Large intestine (tissue), 3 donors: Measurements from ENCODE around the gene PEF1. TPM values are rescaled to one million over a fixed set of nuclear protein-coding genes. Genes with fewer than 3 reads are reported as not detected.

Experiments
- DNase-seq, 2 donors: peaks; one replicate each; pipeline versions ENCODE4 v3.0.0 to v3.0.0-alpha.2; 2013
- H3K27ac ChIP-seq: one replicate; pipeline ENCODE4 v1.5.1; 2013; ENCODE audit warnings: low read length
- H3K27me3 ChIP-seq: 2 replicates; pipeline ENCODE4 v1.6.1; 2013; ENCODE audit warnings: low read length; ENCODE audit not compliant: control insufficient read depth, insufficient read depth
- H3K36me3 ChIP-seq: 2 replicates; pipeline ENCODE4 v1.6.1; 2013; ENCODE audit warnings: low read length; ENCODE audit not compliant: control insufficient read depth, insufficient read depth
- H3K4me1 ChIP-seq: one replicate; pipeline ENCODE4 v1.6.1; 2013; ENCODE audit warnings: low read length; ENCODE audit not compliant: control insufficient read depth, insufficient read depth
- H3K4me3 ChIP-seq: one replicate; pipeline ENCODE4 v1.5.1; 2013; ENCODE audit warnings: low read length
- H3K9me3 ChIP-seq: one replicate; pipeline ENCODE4 v1.6.1; 2013; ENCODE audit warnings: mild to moderate bottlenecking, low read depth, low read length, moderate library complexity; ENCODE audit not compliant: control insufficient read depth
- WGBS: methylation state at CpG from one replicate; pipeline ENCODE4 v1.1.5; 2013; ENCODE audit warnings: low lambda C conversion rate; ENCODE audit not compliant: insufficient coverage; 5-methylcytosine and 5-hydroxymethylcytosine counted together
- polyA plus RNA-seq: library from polyadenylated mRNA; unstranded; fragments of 120-200 nt; gene quantifications from one replicate; pipeline ENCODE4 v1.2.1, GENCODE V29; 2013

The PEF1 gene
- polyA plus RNA-seq, 1 donor, result 57.4 TPM

DNA sequence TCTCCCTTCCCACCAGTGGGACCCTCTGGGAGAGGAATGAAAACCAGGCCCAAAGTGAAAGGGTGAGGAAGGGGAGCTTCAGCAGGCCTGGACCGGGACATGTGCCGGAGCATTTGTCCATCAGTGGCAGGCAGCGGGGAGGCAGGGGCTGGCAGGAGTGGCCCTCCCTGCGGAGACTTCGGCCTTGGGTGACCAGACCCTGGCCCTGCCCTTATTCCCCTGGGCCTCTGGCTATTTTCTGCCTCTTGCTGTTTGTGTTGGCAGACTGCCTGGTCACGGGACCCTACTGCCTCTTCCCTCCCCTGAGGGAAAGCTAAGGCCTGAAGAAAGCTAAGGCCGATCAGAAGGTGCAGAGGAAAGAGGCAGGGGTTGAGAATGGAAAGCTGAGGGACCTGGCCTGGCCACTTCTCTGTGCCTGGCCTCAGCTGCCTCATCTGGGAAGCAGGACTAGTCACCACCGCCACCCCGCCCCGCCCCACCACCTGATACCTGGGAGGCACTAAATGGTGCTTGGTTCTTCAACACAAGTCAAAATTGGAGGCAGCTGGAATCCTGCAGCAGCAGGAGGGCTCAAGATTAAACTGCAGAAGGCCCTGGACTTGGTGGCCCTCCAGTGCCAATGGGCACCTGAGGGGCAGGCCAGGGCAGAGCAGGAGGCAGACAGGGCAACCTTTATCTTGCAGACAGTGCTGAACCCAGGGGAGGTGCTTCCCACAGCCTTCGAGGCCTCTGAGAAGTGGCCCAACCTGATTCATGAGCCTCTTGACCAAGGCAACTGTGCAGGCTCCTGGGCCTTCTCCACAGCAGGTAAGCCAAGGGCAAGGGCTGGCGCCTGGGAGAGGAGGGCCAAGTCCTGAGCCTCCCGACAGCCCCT, 60.4 kb downstream of the PEF1 start:
- Histone ChIP-seq H3K4me3 (no peak overlapping the region), H3K36me3 (peaks cover 30% of the 10 kb centered on the region), H3K27me3 (peaks cover 3% of the 10 kb centered on the region), H3K27ac (peak overlapping the region; percentile 47), H3K9me3 (peaks cover 3% of the 10 kb centered on the region), H3K4me1 (peaks cover 66% of the 10 kb centered on the region)
- DNase-seq, result peak; percentile 86 to 87
- WGBS, result 40% methylated on average over 1 of the region's 13 CpGs

DNA sequence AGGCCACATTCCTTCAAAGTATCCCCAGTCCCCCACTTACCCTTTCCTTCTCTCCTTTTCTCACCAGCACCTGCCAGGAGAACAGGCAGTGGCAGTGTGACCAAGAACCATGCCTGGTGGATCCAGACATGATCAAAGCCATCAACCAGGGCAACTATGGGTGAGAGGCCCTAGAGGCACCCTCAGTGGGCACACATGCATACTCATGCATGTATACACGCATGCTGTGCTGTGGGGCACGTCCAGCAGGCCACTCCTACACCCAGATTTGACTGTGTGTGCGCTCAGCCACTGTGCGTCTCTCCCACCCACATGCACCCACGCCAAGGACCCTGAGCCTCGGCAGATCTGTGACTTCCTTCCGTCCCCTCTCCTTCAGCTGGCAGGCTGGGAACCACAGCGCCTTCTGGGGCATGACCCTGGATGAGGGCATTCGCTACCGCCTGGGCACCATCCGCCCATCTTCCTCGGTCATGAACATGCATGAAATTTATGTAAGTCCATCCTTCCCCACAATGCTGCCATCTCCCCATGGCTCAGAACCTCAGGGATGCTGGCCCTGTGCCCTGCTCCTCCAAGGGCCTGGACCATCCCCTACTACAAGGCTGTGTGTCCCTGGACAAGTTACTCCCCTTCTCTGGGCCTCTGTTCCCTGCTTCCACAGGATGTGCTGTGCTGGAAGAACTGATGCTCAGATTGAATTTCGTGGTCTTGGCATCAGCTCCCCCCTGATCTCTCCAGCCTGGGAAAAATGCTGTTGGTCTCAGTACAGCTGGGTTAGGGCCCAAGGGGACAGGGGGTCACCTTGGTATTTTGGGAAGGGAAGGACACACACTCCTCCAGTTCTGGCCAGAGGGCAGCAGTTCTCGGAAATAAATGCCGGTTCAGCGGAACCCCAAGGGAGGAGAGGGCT, 61.3 kb downstream of the PEF1 start:
- no peak overlapping the region for H3K4me3 ChIP-seq
- whole genome bisulfite sequencing, result no CpG with 5 or more reads among the region's 16 CpGs
- no peak for DNase-seq
- H3K36me3 ChIP-seq, result peaks cover 30% of the 10 kb centered on the region
- no peaks in the 10 kb centered on the region for H3K27me3 ChIP-seq
- peaks cover 3% of the 10 kb centered on the region for H3K9me3 ChIP-seq
- H3K4me1 ChIP-seq, result peaks cover 66% of the 10 kb centered on the region
- H3K27ac ChIP-seq, result peak overlapping the region; percentile 41

DNA sequence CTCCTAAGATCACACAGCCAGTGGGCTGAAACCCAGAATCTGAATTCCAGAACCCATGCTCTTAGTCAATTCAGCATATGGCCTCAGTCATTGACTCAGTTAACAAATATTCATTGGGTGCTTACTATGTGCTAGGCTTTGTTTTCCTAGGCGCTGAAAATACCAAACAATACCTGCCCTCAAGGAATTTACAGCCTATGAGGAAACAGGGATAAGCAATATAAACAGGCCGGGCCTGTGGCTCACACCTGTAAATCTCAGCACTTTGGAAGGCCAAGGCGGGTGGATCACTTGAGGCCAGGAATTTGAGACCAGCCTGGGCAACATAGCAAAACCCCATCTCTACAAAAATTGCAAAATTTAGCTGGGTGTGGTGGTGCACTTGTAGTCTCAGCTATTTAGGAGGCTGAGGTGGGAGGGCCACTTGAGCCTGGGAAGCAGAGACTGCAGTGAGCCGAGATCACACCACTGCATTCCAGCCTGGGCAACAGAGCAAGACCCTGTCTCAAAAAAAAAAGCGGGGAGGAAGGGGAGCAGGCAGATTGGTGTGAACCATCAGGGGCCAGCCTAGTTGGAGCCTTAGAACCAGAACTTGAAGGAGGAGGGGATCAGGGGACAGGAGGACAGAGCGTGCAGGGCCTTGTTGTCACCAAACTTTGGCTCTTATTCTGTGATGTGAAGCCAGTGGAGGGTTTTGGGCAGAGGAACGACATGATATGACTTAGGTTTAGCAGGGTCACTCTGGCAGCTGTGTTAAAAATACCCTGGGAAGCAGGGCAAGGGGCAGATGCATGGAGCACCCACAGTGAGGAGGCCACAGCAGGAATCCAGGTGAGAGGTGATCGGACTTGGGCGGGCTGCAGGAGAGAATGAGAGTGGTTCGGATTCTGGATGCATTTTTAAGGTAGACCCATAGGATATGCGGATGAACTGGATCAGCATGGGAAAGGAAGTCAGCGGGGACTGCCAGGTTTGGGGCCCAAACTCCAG, 62.6 kb downstream of the PEF1 start:
- no peak overlapping the region for H3K4me3 ChIP-seq
- peak in 1 of 2 donors; percentile 32 for DNase-seq
- H3K9me3 ChIP-seq, result peaks cover 3% of the 10 kb centered on the region
- peaks cover 30% of the 10 kb centered on the region for H3K36me3 ChIP-seq
- H3K4me1 ChIP-seq, result peaks cover 60% of the 10 kb centered on the region
- H3K27me3 ChIP-seq, result no peaks in the 10 kb centered on the region
- 80% methylated on average over 1 of the region's 12 CpGs for WGBS
- H3K27ac ChIP-seq, result peak overlapping the region; percentile 12

DNA sequence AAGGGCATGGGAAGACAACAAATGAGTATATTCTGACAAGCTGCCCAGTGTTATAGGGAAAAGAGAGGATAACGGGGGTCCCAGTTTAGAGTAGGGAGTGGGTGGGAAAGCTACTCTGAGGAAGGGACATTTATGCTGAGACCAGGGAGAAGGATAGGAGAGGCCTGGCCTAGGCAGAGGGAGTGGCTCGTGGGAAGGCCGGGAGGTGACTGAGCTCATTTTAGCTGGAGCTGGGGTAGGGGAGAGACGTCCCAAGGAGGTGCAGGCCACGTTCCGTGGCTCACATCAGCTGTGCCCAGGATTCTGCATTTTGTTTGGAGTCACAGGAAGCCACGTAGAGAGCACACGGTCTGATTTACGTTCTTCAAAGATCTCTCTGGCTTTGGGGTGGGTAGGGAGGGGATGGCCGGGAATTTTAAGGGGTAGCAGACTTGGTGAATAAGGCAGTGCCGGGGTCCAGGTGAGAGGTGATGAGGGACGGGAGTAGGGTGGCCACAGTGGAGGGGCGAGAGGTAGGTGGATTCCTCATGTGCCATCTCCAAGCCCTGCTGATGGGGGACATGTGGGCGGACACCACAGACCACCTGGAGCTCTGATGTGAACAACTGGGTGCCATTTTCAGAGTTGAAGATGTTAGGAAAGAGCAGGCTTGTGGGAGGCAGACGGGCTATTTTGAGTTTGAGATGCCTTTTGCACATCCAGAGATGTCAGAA, 63.6 kb downstream of the PEF1 start:
- WGBS, result 100% methylated on average over 1 of the region's 15 CpGs
- peaks cover 70% of the 10 kb centered on the region for H3K4me1 ChIP-seq
- no peak for DNase-seq
- peak overlapping the region; percentile 64 for H3K27ac ChIP-seq
- H3K36me3 ChIP-seq, result peaks cover 27% of the 10 kb centered on the region
- no peaks in the 10 kb centered on the region for H3K27me3 ChIP-seq
- H3K9me3 ChIP-seq, result peaks cover 3% of the 10 kb centered on the region
- no peak overlapping the region for H3K4me3 ChIP-seq

DNA sequence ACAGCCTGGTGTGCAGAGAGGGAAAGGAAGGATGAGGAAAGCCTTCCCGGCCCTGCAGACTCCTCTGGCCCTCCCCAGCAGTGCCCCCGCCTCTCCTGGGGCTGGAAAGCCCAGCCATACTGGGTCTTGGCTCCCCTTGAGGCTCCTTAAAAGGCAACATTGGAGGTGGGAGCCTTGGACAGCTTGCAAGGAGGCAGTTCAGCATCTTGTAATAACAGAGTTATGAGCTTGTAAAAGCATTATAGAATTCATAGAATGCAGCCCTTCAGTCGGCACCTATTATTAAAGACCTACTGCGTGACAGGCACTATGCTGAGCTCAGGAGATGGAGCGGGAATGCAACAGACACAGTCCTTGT, 64.2 kb downstream of the PEF1 start:
- DNase-seq, result peak in 1 of 2 donors; percentile 36
- H3K9me3 ChIP-seq, result peaks cover 3% of the 10 kb centered on the region

More for the DNA sequence above, 64.2 kb downstream of the PEF1 start:
- H3K4me3 ChIP-seq, result no peak overlapping the region
- H3K27ac ChIP-seq, result peak overlapping the region; percentile 67
- peaks cover 76% of the 10 kb centered on the region for H3K4me1 ChIP-seq
- no CpG with 5 or more reads among the region's 5 CpGs for WGBS
- no peaks in the 10 kb centered on the region for H3K27me3 ChIP-seq
- peaks cover 21% of the 10 kb centered on the region for H3K36me3 ChIP-seq

Other genes starting within 250 kb of the PEF1 start
- 65.3 TPM for gene SERINC2, start 231.7 kb downstream of the PEF1 start, polyA plus RNA-seq
- 37.7 TPM for gene TINAGL1, start 68.4 kb downstream of the PEF1 start, polyA plus RNA-seq
- gene HCRTR1, start 27.2 kb downstream of the PEF1 start, polyA plus RNA-seq, result 0.81 TPM
- 188 TPM for gene COL16A1, start 59.1 kb upstream of the PEF1 start, polyA plus RNA-seq
- gene ADGRB2, start 119.5 kb upstream of the PEF1 start, polyA plus RNA-seq, result 56.1 TPM
- 1.2 TPM for gene SPOCD1, start 171.1 kb upstream of the PEF1 start, polyA plus RNA-seq